ENCODE results near the gene ANKFY1. TPM values are rescaled to one million over a fixed set of nuclear protein-coding genes. Genes with fewer than 3 reads are reported as not detected.
A peak's percentile ranks its signal among the peaks of the same experiment; 100 is the strongest.

ANKFY1 gene
- polyA plus RNA-seq, 1 of the 3 experiments (the other 2 are of a cell fraction): 29.6 TPM

- peak; percentile 73 for TF ChIP-seq ELF1 (IDR thresholded peaks at IDR 0.05)
- TF ChIP-seq, protein P1, sequence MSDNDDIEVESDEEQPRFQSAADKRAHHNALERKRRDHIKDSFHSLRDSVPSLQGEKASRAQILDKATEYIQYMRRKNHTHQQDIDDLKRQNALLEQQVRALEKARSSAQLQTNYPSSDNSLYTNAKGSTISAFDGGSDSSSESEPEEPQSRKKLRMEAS (IDR thresholded peaks at IDR 0.05; ENCODE audit: low read depth): no peak; the same call in none of the 2 replicates
- no peak for TF ChIP-seq FOXJ3 (CRISPR knock-in tag; IDR thresholded peaks at IDR 0.05)
- TF ChIP-seq EP300 (IDR thresholded peaks at IDR 0.05; ENCODE audit: borderline replicate concordance in 1 of 2, low read depth in 1 of 2, low read length in 1 of 2): no peak
- no peak for TF ChIP-seq EZH2phosphoT487 (IDR thresholded peaks at IDR 0.05; ENCODE audit: borderline replicate concordance, low read depth)
- TF ChIP-seq MXI1 (IDR thresholded peaks at IDR 0.05; ENCODE audit: low read depth, low read length): peak; percentile 52
- peak; percentile 83 for TF ChIP-seq TAF1 (IDR thresholded peaks at IDR 0.05; ENCODE audit: borderline replicate concordance, low read depth, low read length)
- no peak for TF ChIP-seq USF2 (IDR thresholded peaks at IDR 0.05; ENCODE audit: borderline replicate concordance, low read depth, low read length)
- no peak for TF ChIP-seq GATA2 (CRISPR knock-in tag; IDR thresholded peaks at IDR 0.05)
- TF ChIP-seq YY1 (IDR thresholded peaks at IDR 0.05; ENCODE audit: low read depth): no peak; the same call in none of the 2 replicates
- no peak for TF ChIP-seq MEF2A (IDR thresholded peaks at IDR 0.05; ENCODE audit: borderline replicate concordance, low read depth)
Observed at GRCh38 chr17:4143563-4144421, 120.0 kb downstream of the ANKFY1 start (continued).

DNA sequence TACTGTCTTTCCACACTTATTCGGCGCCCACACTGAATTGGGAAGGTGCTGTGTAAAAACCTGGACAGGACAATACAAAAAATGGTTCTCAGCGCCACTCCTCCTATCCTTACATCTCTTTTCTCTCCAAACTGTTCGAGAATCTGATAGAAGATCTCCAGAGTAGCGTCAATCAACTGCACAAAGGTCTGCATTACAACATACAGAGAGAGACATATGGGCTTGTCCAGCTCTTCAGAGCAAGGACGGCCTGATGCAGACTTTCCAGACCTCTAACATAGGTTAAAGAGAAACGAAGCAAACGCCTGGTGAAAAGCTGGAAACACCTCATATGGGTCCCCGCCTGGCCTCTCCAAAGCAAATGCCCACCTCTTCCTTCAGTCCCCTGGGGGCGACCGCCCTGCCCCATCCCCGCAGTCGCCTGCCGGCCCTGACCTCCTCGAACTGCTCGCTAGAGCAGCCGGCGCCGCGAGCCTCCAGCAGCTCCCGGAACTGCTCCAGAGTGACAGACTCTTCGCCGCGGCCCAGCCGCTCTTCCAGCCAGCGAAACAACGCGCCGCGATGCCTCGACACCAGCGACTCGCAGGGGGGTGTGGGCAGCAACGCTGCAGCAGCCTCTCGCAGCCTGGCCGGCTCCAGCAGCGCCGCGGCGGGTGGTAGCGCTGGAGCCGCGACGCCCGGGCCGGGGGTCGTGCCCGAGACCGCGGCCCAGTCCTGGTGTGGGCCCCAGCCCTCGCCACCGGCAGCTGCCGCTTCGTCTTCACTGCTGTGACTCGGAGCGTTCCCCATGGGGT, 121.5 kb downstream of the ANKFY1 start:
- Histone ChIP-seq H3F3A (replicated peaks; ENCODE audit: insufficient read depth) (peaks cover 7% of the 10 kb centered on the region), H3K4me1 (ENCODE audit: control insufficient read depth in 1 of 2, insufficient read depth in 2 of 2, low read depth in 1 of 2, low read length in 1 of 2) (peaks cover 16 to 21% of the 10 kb centered on the region in 2 experiments; a peak in 3 of 4 replicates), H2AFZ (ENCODE audit: low read depth) (0 out of 2 replicates have a peak overlapping the region, but pooled peaks have one; percentile 58), H3K4me2 (peak overlapping the region; percentile 90), H4K20me1 (ENCODE audit: insufficient read depth) (peaks cover 28% of the 10 kb centered on the region), H3K9me2 (no peaks in the 10 kb centered on the region), H3K27ac (ENCODE audit: low read depth in 2 of 2, low read length in 1 of 2) (peak overlapping the region; percentile 17 to 98; a peak in 2 of 4 replicates), H3K36me3 (replicated peaks in 1 of 2; ENCODE audit: control insufficient read depth in 1 of 2, insufficient read depth in 2 of 2, low read length in 1 of 2) (peaks cover 4 to 15% of the 10 kb centered on the region in 2 experiments), H3K79me2 (ENCODE audit: insufficient read depth) (peaks cover 68% of the 10 kb centered on the region), H3K4me3 (ENCODE audit: low read depth in 2 of 2, low read length in 1 of 2) (peak overlapping the region; percentile 89 to 94), H3K27me3 (ENCODE audit: insufficient read depth) (no peaks in the 10 kb centered on the region), H3K9me3 (no peaks in the 10 kb centered on the region), H3K9ac (peak overlapping the region; percentile 72)
- 2% methylated on average over 37 of the region's 56 CpGs for WGBS (ENCODE audit: low lambda C conversion rate)
- no peak for DNase-seq
- POLR2A ChIA-PET: interaction anchor here (1.0 to 1.2 kb wide), 2 partner anchors 296 to 506 kb away, joined by 3 read pairs; partner anchors contain the start of genes NCBP3 and SHPK
- CTCF ChIA-PET: interaction anchor here (0.8 to 1.5 kb wide), 4 partner anchors 12 to 229 kb away, joined by 3 to 7 read pairs (median 3); no protein-coding TSS in a partner anchor
- TF ChIP-seq POLR2AphosphoS5 (IDR thresholded peaks at IDR 0.05; ENCODE audit: low read depth, low read length) (no peak), RCOR1 (IDR thresholded peaks at IDR 0.05; ENCODE audit: low read length) (no peak), TCF12 (IDR thresholded peaks at IDR 0.05) (no peak), NFIC (IDR thresholded peaks at IDR 0.05; ENCODE audit: borderline replicate concordance) (no peak), FOSL2 (IDR thresholded peaks at IDR 0.05; ENCODE audit: borderline replicate concordance, low read depth) (no peak), MXI1 (IDR thresholded peaks at IDR 0.05; ENCODE audit: low read depth, low read length) (no peak), MEF2A (IDR thresholded peaks at IDR 0.05; ENCODE audit: borderline replicate concordance, low read depth) (no peak), TEAD4 (IDR thresholded peaks at IDR 0.05; ENCODE audit: borderline replicate concordance, insufficient read depth) (no peak), USF2 (IDR thresholded peaks at IDR 0.05; ENCODE audit: borderline replicate concordance, low read depth, low read length) (no peak)
- TF ChIP-seq, protein P2, sequence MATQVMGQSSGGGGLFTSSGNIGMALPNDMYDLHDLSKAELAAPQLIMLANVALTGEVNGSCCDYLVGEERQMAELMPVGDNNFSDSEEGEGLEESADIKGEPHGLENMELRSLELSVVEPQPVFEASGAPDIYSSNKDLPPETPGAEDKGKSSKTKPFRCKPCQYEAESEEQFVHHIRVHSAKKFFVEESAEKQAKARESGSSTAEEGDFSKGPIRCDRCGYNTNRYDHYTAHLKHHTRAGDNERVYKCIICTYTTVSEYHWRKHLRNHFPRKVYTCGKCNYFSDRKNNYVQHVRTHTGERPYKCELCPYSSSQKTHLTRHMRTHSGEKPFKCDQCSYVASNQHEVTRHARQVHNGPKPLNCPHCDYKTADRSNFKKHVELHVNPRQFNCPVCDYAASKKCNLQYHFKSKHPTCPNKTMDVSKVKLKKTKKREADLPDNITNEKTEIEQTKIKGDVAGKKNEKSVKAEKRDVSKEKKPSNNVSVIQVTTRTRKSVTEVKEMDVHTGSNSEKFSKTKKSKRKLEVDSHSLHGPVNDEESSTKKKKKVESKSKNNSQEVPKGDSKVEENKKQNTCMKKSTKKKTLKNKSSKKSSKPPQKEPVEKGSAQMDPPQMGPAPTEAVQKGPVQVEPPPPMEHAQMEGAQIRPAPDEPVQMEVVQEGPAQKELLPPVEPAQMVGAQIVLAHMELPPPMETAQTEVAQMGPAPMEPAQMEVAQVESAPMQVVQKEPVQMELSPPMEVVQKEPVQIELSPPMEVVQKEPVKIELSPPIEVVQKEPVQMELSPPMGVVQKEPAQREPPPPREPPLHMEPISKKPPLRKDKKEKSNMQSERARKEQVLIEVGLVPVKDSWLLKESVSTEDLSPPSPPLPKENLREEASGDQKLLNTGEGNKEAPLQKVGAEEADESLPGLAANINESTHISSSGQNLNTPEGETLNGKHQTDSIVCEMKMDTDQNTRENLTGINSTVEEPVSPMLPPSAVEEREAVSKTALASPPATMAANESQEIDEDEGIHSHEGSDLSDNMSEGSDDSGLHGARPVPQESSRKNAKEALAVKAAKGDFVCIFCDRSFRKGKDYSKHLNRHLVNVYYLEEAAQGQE (IDR thresholded peaks at IDR 0.05; ENCODE audit: low read depth, low read length): no peak
- TF ChIP-seq, protein P3, sequence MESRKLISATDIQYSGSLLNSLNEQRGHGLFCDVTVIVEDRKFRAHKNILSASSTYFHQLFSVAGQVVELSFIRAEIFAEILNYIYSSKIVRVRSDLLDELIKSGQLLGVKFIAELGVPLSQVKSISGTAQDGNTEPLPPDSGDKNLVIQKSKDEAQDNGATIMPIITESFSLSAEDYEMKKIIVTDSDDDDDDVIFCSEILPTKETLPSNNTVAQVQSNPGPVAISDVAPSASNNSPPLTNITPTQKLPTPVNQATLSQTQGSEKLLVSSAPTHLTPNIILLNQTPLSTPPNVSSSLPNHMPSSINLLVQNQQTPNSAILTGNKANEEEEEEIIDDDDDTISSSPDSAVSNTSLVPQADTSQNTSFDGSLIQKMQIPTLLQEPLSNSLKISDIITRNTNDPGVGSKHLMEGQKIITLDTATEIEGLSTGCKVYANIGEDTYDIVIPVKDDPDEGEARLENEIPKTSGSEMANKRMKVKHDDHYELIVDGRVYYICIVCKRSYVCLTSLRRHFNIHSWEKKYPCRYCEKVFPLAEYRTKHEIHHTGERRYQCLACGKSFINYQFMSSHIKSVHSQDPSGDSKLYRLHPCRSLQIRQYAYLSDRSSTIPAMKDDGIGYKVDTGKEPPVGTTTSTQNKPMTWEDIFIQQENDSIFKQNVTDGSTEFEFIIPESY (IDR thresholded peaks at IDR 0.05; ENCODE audit: borderline replicate concordance, low read depth): no peak

Measured in SK-N-SH (cell line).